ENCODE data around the gene SLC46A3.
"Not testable (repeated sequence)": the region's sequence is repeated elsewhere in the genome, so short reads cannot be mapped to it uniquely, and the experiment has no call there.

Gene SLC46A3

DNA sequence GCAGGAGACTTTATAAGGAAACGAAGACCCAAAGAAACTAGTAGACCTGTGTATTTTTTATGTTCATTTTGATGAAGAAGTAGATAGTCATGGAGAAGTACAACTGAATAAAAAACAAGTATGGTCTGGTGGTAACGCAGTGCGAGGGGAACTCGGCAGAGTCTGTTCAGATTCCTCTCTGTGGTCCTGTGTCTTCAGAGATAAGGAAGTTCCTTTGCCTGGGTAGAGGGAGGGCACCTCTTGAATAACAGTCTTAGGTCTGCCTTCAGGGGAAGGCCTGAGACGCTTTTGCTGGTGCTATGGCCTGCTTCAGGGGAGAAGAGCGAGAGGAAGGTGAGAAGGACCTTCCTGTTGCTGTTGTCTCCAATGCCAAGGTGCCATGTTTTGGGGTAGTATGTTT is 25.9 kb upstream of the SLC46A3 start:
- Histone ChIP-seq H3K27ac (ENCODE audit: low read length) (no peak overlapping the region), H3K9me3 (ENCODE audit: insufficient read depth, low read length) (peaks cover 1% of the 10 kb centered on the region; the same call in 1 of the 2 replicates), H3K36me3 (replicated peaks; ENCODE audit: low read depth, low read length) (peaks cover 3% of the 10 kb centered on the region), H3K4me2 (ENCODE audit: low read length) (no peak overlapping the region), H3K9ac (ENCODE audit: low read length) (no peak overlapping the region), H4K20me1 (ENCODE audit: insufficient read depth, low read length) (no peaks in the 10 kb centered on the region), H3K4me1 (ENCODE audit: low read length) (peaks cover 24% of the 10 kb centered on the region), H2AFZ (ENCODE audit: low read depth, low read length) (no peak overlapping the region), H3K27me3 (ENCODE audit: low read depth, low read length) (no peaks in the 10 kb centered on the region), H3K79me2 (ENCODE audit: low read length) (no peaks in the 10 kb centered on the region), H3K4me3 (ENCODE audit: low read length) (no peak overlapping the region)
- TF ChIP-seq, protein P1, sequence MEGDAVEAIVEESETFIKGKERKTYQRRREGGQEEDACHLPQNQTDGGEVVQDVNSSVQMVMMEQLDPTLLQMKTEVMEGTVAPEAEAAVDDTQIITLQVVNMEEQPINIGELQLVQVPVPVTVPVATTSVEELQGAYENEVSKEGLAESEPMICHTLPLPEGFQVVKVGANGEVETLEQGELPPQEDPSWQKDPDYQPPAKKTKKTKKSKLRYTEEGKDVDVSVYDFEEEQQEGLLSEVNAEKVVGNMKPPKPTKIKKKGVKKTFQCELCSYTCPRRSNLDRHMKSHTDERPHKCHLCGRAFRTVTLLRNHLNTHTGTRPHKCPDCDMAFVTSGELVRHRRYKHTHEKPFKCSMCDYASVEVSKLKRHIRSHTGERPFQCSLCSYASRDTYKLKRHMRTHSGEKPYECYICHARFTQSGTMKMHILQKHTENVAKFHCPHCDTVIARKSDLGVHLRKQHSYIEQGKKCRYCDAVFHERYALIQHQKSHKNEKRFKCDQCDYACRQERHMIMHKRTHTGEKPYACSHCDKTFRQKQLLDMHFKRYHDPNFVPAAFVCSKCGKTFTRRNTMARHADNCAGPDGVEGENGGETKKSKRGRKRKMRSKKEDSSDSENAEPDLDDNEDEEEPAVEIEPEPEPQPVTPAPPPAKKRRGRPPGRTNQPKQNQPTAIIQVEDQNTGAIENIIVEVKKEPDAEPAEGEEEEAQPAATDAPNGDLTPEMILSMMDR (IDR thresholded peaks at IDR 0.05; ENCODE audit: low read depth, low read length), result no peak
- TF ChIP-seq EZH2phosphoT487 (IDR thresholded peaks at IDR 0.05; ENCODE audit: low read depth), result no peak

GRCh38 chr13:28744091-28744536 is 25.3 kb upstream of the SLC46A3 start:
- H3K9me3 ChIP-seq (ENCODE audit: insufficient read depth, low read length), result no peaks in the 10 kb centered on the region
- H3K27me3 ChIP-seq (ENCODE audit: low read depth, low read length), result no peaks in the 10 kb centered on the region
- H2AFZ ChIP-seq (ENCODE audit: low read depth, low read length), result no peak overlapping the region
- H3K4me1 ChIP-seq (ENCODE audit: low read length), result peaks cover 24% of the 10 kb centered on the region
- H3K27ac ChIP-seq (ENCODE audit: low read length), result no peak overlapping the region
- H3K4me2 ChIP-seq (ENCODE audit: low read length), result no peak overlapping the region
- TF ChIP-seq, protein P1 (IDR thresholded peaks at IDR 0.05; ENCODE audit: low read depth, low read length), result no peak
- no peak for TF ChIP-seq EZH2phosphoT487 (IDR thresholded peaks at IDR 0.05; ENCODE audit: low read depth)
- H3K9ac ChIP-seq (ENCODE audit: low read length), result no peak overlapping the region
- H3K4me3 ChIP-seq (ENCODE audit: low read length), result no peak overlapping the region
- H3K36me3 ChIP-seq (replicated peaks; ENCODE audit: low read depth, low read length), result peaks cover under 1% of the 10 kb centered on the region
- no peaks in the 10 kb centered on the region for H4K20me1 ChIP-seq (ENCODE audit: insufficient read depth, low read length)
- no peaks in the 10 kb centered on the region for H3K79me2 ChIP-seq (ENCODE audit: low read length)

DNA sequence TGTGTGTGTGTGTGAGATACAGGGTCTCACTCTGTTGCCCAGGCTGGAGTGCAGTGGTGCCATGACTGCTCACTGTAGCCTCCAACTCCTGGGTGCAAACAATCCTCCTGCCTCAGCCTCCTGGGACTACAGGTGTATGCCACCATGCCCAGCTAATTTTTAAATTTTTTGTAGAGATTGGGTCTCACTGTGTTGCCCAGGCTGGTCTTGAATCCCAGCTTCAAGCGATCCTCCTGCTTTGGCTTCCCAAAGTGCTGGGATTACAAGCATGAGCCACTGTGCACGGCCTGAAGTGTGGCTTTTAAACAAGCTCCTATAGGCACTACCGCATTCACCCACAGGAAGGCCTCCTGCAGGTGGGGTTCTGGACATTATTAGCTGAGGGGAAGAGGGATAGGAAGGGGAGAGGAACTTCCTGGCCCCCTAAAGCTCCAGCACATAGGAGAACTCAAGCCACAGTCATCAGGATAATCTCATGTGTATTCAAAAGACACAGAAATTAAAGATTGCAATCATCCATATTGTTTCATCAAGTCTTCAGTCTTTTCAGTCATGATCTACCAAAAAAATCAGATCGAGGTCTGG is 24.8 kb upstream of the SLC46A3 start:
- Histone ChIP-seq H3K79me2 (ENCODE audit: low read length) (no peaks in the 10 kb centered on the region), H3K9me3 (ENCODE audit: insufficient read depth, low read length) (no peaks in the 10 kb centered on the region), H3K4me1 (ENCODE audit: low read length) (peaks cover 24% of the 10 kb centered on the region), H3K27me3 (ENCODE audit: low read depth, low read length) (no peaks in the 10 kb centered on the region), H3K36me3 (replicated peaks; ENCODE audit: low read depth, low read length) (no peaks in the 10 kb centered on the region), H3K4me3 (ENCODE audit: low read length) (no peak overlapping the region), H4K20me1 (ENCODE audit: insufficient read depth, low read length) (no peaks in the 10 kb centered on the region), H3K9ac (ENCODE audit: low read length) (no peak overlapping the region), H3K4me2 (ENCODE audit: low read length) (no peak overlapping the region), H2AFZ (ENCODE audit: low read depth, low read length) (no peak overlapping the region), H3K27ac (ENCODE audit: low read length) (no peak overlapping the region)
- TF ChIP-seq EZH2phosphoT487 (IDR thresholded peaks at IDR 0.05; ENCODE audit: low read depth), result no peak
- TF ChIP-seq, protein P1 (IDR thresholded peaks at IDR 0.05; ENCODE audit: low read depth, low read length), result no peak

- Histone ChIP-seq H3K9me3 (ENCODE audit: insufficient read depth, low read length) (no peaks in the 10 kb centered on the region), H3K36me3 (replicated peaks; ENCODE audit: low read depth, low read length) (no peaks in the 10 kb centered on the region), H3K79me2 (ENCODE audit: low read length) (no peaks in the 10 kb centered on the region), H3K4me1 (ENCODE audit: low read length) (peaks cover 19% of the 10 kb centered on the region), H3K9ac (ENCODE audit: low read length) (no peak overlapping the region), H3K27ac (ENCODE audit: low read length) (no peak overlapping the region), H4K20me1 (ENCODE audit: insufficient read depth, low read length) (no peaks in the 10 kb centered on the region), H2AFZ (ENCODE audit: low read depth, low read length) (no peak overlapping the region), H3K4me3 (ENCODE audit: low read length) (no peak overlapping the region), H3K4me2 (ENCODE audit: low read length) (no peak overlapping the region), H3K27me3 (ENCODE audit: low read depth, low read length) (no peaks in the 10 kb centered on the region)
- TF ChIP-seq, protein P1 (IDR thresholded peaks at IDR 0.05; ENCODE audit: low read depth, low read length), result no peak
- TF ChIP-seq EZH2phosphoT487 (IDR thresholded peaks at IDR 0.05; ENCODE audit: low read depth), result no peak
These were observed 24.2 kb upstream of the SLC46A3 start for GRCh38 chr13:28743020-28743419.

DNA sequence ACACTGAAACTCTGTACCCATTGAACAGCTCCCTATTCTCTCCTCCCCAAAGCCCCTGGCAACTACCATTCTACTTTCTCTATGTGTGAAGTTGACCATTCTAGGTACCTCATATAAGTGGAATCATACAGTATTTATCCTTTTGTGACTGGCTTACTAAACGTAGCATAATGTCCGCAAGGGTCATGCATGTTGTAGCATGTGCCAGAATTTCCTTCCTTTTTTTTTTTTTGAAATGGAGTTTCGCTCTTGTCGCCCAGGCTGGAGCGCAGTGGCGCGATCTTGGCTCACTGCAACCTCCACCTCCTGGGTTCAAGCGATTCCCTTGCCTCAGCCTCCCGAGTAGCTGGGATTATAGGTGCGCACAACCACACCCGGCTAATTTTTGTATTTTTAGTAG is 23.7 kb upstream of the SLC46A3 start:
- H3K4me2 ChIP-seq (ENCODE audit: low read length); H3K36me3 ChIP-seq (replicated peaks; ENCODE audit: low read depth, low read length): not testable (repeated sequence)

More for the DNA sequence above, 23.7 kb upstream of the SLC46A3 start:
- H3K4me3 ChIP-seq (ENCODE audit: low read length); H3K9ac ChIP-seq (ENCODE audit: low read length); H3K79me2 ChIP-seq (ENCODE audit: low read length); H2AFZ ChIP-seq (ENCODE audit: low read depth, low read length); H3K9me3 ChIP-seq (ENCODE audit: insufficient read depth, low read length); H3K27me3 ChIP-seq (ENCODE audit: low read depth, low read length); H3K27ac ChIP-seq (ENCODE audit: low read length); H4K20me1 ChIP-seq (ENCODE audit: insufficient read depth, low read length): not testable (repeated sequence)
- H3K4me1 ChIP-seq (ENCODE audit: low read length), result peaks cover 15% of the 10 kb centered on the region
